Measurements from ENCODE around the gene FAM110A. TPM values are rescaled to one million over a fixed set of nuclear protein-coding genes. Genes with fewer than 3 reads are reported as not detected.

The FAM110A gene
- total and polyA plus RNA-seq, 2 donors (not counting 1 experiment from before 2014, with no cell fraction given): 15.6 to 18.4 TPM

DNA sequence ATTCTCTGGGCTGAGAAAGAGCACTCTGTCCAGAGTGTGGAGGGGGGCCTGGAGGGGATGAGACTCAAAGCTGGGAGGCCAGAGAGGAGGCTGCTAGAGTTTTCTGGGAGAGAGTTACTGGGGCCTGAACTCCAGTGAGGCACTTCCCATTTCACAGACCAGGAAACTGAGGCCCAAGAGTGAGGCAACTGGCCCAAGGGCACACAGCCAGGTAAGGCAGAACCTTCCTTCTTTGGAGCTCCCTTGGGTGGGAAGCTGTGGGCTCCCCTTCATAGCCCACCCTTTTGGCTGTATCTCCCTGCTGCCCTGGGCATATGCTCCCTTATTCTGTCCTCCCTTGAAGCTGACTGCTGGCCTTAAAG, 48.2 kb downstream of the FAM110A start:
- CTCF ChIA-PET: no interaction called here
- H3K4me1 Mint-ChIP-seq: no peaks in the 10 kb centered on the region
- Histone ChIP-seq H3K27me3 (replicated peaks in 1 of 4; ENCODE audit: control extremely low read depth in 1 of 4, control insufficient read depth in 3 of 4, insufficient read depth in 4 of 4, low read length in 3 of 4) (peaks cover 0 to 12% (median 2%) of the 10 kb centered on the region in 4 experiments), H3K4me1 (ENCODE audit: control insufficient read depth in 2 of 2, insufficient read depth in 2 of 2, low read length in 2 of 2) (peaks cover 0 to 5% of the 10 kb centered on the region in 2 donors), H4K20me1 (ENCODE audit: control insufficient read depth, insufficient read depth, low read length, poor library complexity, severe bottlenecking) (no peaks in the 10 kb centered on the region), H2AFZ (ENCODE audit: insufficient read depth, low read depth, low read length, poor library complexity, severe bottlenecking) (no peak overlapping the region), H3K27ac (ENCODE audit: low read length in 2 of 2) (no peak overlapping the region), H3K36me3 (replicated peaks in 1 of 2; ENCODE audit: control extremely low read depth in 1 of 2, control insufficient read depth in 1 of 2, extremely low read depth in 1 of 2, insufficient read depth in 2 of 2, low read length in 1 of 2) (no peaks in the 10 kb centered on the region), H3K79me2 (ENCODE audit: control insufficient read depth, insufficient read depth, low read length) (no peaks in the 10 kb centered on the region), H3K4me3 (ENCODE audit: control extremely low read depth in 1 of 5, extremely low read depth in 1 of 5, insufficient read depth in 1 of 5, low read depth in 2 of 5, low read length in 4 of 5) (no peak overlapping the region), H3K4me2 (replicated peaks; ENCODE audit: low read depth, low read length, poor library complexity, severe bottlenecking) (no peak overlapping the region), H3K9me3 (ENCODE audit: control extremely low read depth in 1 of 3, control insufficient read depth in 2 of 3, insufficient read depth in 1 of 3, low read length in 2 of 3) (no peaks in the 10 kb centered on the region), H3K9ac (ENCODE audit: low read length) (no peak overlapping the region)
- H3K9me3 Mint-ChIP-seq (ENCODE audit: insufficient read depth): no peaks in the 10 kb centered on the region
- H3K27me3 Mint-ChIP-seq: peaks cover 15% of the 10 kb centered on the region
- TF ChIP-seq, protein P1, sequence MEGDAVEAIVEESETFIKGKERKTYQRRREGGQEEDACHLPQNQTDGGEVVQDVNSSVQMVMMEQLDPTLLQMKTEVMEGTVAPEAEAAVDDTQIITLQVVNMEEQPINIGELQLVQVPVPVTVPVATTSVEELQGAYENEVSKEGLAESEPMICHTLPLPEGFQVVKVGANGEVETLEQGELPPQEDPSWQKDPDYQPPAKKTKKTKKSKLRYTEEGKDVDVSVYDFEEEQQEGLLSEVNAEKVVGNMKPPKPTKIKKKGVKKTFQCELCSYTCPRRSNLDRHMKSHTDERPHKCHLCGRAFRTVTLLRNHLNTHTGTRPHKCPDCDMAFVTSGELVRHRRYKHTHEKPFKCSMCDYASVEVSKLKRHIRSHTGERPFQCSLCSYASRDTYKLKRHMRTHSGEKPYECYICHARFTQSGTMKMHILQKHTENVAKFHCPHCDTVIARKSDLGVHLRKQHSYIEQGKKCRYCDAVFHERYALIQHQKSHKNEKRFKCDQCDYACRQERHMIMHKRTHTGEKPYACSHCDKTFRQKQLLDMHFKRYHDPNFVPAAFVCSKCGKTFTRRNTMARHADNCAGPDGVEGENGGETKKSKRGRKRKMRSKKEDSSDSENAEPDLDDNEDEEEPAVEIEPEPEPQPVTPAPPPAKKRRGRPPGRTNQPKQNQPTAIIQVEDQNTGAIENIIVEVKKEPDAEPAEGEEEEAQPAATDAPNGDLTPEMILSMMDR (IDR thresholded peaks at IDR 0.05): no peak
- TF ChIP-seq EZH2 (IDR thresholded peaks at IDR 0.05; ENCODE audit: borderline replicate concordance, insufficient read depth, low read depth, low read length, poor library complexity, severe bottlenecking): no peak
- no peak overlapping the region for H3K27ac Mint-ChIP-seq
- DNase-seq (no peak), ATAC-seq (ENCODE audit: low read depth) (no peak)
- H3K4me3 Mint-ChIP-seq: no peak overlapping the region
- POLR2A ChIA-PET: no interaction called here
- intact Hi-C loops (cut with micrococcal nuclease): no loop called here

DNA sequence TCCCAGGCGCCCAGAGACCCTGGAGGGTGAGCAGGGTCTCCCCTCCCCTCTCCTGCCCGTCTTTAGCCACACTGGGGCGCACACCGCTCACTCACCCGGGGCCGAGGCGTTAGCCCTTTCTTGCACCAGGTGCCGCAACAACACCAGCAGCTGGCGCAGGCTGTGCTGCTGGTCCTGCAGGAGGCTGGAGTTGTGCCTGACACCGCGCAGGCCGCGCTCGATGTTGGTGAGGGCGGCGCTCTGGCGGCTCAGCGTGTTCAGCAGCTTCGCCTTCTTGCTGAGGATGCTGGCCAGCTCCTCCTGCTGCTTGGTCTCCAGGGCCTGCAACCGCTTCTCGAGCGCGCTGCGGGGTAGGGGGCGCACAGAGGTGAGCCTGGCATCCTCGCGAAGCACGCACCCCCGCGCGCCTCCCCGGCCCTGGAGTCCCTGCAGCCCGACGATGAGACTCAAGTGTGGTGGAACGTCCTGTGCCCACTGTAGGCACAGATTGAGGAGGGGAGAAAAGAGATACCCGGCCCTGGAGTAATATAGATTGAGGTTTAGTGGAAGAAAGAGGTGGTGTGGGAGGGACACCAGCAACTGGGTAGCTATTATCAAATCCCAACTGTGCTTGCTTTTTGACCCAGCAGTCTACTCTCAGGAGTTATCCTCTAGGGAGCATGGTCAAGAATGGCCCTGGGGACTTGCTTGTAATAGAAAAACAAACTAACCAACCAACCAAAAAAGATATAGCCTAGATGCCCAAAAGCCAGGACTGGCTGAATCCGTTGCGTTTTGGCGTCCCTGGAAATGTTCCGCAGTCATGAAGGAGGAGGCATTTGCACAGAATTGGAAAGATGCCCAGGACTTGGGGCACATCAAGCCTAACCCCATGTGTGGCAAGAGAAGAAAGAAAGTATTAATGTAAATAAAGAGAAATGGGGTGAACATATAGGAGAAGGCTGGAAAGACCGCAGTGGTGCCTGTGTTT, 51.8 kb downstream of the FAM110A start:
- no peak overlapping the region for H3K27ac Mint-ChIP-seq
- H3K27me3 Mint-ChIP-seq: peaks cover 31% of the 10 kb centered on the region

More for the DNA sequence above, 51.8 kb downstream of the FAM110A start:
- 17% methylated on average over 41 of the region's 41 CpGs for WGBS (ENCODE audit: insufficient coverage)
- intact Hi-C loops (cut with micrococcal nuclease): no loop called here
- Histone ChIP-seq H3K4me3 (ENCODE audit: control extremely low read depth in 1 of 5, extremely low read depth in 1 of 5, insufficient read depth in 1 of 5, low read depth in 2 of 5, low read length in 4 of 5) (no peak overlapping the region), H2AFZ (ENCODE audit: insufficient read depth, low read depth, low read length, poor library complexity, severe bottlenecking) (no peak overlapping the region), H3K36me3 (replicated peaks in 1 of 2; ENCODE audit: control extremely low read depth in 1 of 2, control insufficient read depth in 1 of 2, extremely low read depth in 1 of 2, insufficient read depth in 2 of 2, low read length in 1 of 2) (no peaks in the 10 kb centered on the region), H3K9ac (ENCODE audit: low read length) (no peak overlapping the region), H3K4me2 (replicated peaks; ENCODE audit: low read depth, low read length, poor library complexity, severe bottlenecking) (no peak overlapping the region), H3K79me2 (ENCODE audit: control insufficient read depth, insufficient read depth, low read length) (no peaks in the 10 kb centered on the region), H3K27ac (ENCODE audit: low read length in 2 of 2) (no peak overlapping the region), H3K9me3 (ENCODE audit: control extremely low read depth in 1 of 3, control insufficient read depth in 2 of 3, insufficient read depth in 1 of 3, low read length in 2 of 3) (no peaks in the 10 kb centered on the region), H3K4me1 (ENCODE audit: control insufficient read depth in 2 of 2, insufficient read depth in 2 of 2, low read length in 2 of 2) (peaks cover 0 to 5% of the 10 kb centered on the region in 2 donors), H3K27me3 (replicated peaks in 1 of 4; ENCODE audit: control extremely low read depth in 1 of 4, control insufficient read depth in 3 of 4, insufficient read depth in 4 of 4, low read length in 3 of 4) (peaks cover 0 to 12% (median 2%) of the 10 kb centered on the region in 4 experiments), H4K20me1 (ENCODE audit: control insufficient read depth, insufficient read depth, low read length, poor library complexity, severe bottlenecking) (no peaks in the 10 kb centered on the region)
- CTCF ChIA-PET: no interaction called here
- Mint-ChIP-seq H3K9me3 (ENCODE audit: insufficient read depth) (no peaks in the 10 kb centered on the region), H3K4me1 (no peaks in the 10 kb centered on the region), H3K4me3 (no peak overlapping the region)
- no peak for TF ChIP-seq EZH2 (IDR thresholded peaks at IDR 0.05; ENCODE audit: borderline replicate concordance, insufficient read depth, low read depth, low read length, poor library complexity, severe bottlenecking)
- TF ChIP-seq, protein P1 (IDR thresholded peaks at IDR 0.05): no peak
- DNase-seq: no peak
- POLR2A ChIA-PET: no interaction called here
- ATAC-seq (ENCODE audit: low read depth): no peak

Measured in B cell (primary cell).